COLO668 (cell line): ENCODE data around the gene CINP.
"Not testable (repeated sequence)": the region's sequence is repeated elsewhere in the genome, so short reads cannot be mapped to it uniquely, and the experiment has no call there.

Source experiments
- DNase-seq: peaks from one replicate; lab custom pipeline; 2025; ENCODE audit not compliant: unreplicated experiment; lab: John Stamatoyannopoulos, UW

Gene CINP

DNA sequence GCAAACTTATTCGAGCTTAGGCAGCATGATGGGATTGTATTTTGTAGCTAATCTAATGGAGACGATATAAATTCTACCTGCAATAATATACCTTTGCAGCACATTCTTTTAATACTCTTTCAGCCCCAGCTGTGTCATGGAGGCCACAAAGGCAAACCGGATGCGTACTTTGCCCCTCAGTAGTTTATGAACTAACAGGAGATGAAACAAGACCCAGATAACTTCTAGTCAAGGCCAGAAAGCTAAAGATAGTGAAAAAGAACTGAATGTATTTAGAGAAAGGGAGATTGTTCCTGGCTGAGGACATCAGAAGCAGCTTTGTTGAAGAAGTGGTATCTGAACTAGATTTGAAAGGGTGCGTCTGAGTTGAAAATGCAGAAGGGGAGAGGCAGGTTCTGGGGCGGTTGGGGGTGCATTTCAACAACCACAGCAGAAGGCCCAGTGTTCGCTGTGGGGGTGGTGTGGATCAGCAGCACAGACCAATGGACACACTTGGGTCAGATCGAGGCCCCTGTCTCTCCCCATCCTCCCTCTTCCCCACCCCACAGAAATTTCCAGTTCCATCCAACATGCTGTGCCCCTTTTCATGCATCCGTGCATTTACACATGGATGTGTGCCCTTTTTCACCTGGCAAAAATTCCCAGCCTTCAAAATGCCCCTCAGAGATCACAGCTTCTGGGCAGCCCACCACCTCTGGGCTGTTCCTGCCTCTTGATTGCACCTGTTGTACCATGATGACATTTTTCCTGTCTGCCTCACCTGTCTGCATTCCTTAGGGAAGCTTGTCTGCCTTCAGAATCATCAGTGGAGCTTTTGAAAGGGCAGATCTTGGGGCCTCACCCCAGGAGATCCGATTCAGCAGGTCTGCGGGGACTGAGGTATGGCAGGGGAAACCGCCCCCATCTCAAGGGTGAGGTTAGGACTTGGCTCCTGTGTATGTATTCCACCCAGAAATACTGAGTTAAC lies 41.0 kb downstream of the CINP start:
- DNase-seq = no peak

DNA sequence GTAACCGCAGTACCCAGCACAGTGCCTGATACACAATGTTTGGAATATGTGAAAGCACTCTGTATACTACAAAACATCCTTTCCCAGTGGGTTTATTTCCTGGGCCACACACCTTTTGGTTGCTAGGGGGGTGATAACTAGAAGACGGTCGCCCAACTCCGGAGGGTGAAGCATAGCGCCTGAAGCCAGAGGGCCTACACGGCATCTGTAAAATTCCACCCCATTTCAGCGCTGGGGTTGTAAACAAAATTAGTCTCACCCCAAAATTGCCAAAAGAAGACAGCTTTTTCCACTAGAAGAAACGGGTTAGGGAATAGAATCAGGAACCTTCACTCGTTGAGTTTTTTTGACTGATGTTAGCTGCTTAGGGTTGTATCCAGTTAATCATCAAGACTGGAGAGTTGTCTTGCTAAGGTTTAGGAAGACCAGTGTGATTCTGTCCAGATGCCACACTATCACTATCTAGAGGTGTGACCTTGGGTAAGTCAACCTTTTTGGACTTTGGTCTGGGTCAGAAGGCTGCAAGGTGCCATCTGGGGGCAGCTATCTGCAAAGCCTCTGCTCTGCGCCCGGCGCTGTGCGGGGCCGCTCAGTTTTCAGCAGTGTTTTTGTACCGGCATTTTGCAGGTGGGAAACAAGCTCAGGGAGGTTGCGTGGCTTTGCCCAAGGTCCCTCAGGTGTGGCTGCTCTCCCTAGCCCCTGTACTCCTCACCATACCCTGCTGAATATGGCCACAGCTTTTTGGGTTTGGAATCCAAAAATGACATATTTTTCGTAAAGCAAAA lies 41.8 kb downstream of the CINP start:
- DNase-seq = no peak

DNA sequence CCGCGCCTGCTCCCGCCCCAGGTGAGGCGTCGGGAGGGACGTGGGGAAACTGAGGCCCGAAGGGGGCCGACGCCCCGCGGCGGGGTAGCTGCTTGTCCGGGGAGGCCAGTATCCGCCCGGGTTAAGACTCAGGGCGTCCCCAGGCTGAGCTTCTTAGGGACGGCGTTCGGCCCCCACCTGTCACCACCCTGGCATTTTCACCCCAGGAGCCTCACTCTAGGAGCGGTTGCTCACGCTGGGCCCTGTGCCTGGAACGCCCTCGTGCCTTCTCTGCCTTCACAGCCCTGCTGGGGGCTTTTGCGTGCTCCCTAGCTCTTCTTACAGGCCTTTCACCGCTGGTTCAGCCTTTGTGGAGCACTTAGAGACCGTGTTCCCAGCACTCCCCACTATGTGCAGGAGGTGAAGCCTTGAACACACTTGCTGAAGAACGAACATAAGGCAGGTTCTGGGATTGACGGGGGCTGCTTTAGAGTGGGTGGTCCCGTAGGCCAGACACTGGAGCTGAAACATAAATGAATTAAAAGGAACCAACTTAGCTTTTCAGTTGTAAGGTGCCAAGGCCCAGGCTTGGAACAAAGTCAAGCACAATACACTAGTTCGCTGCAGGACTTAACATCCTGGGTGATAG lies 42.5 kb downstream of the CINP start:
- peak; percentile 36 for DNase-seq

DNA sequence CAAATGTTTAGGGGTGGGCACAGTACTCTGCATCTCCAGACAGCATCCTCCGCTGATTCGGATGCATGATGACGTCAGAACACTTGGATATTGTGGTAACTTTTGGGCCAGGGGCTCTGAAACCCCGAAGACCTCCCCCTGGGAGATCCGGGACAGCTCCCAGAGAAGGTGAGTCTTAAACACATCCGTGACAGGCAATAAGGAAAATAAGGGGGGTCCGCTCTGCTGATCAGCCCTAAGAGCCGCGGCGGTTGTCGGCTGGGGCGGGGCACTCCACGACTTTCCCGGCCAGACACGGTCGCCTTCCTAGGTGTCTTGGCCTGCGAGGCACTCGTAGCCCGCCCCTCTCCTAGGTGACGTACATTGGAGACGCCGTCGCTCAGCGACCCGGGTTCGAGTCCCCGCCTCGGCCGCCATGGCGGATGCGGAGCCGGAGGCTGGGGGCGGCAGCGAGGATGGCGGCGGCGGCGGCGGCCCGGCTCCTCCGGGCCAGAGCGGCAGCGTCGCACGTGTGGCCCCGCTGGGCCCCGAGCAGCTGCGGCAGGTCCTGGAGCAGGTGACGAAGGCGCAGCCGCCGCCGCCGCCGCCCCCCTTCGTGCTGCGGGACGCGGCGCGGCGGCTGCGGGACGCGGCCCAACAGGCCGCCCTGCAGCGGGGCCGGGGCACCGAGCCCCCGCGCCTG lies 43.2 kb downstream of the CINP start, which contains the start of gene ZNF839:
Gene ZNF839, plus strand, starts transcription at position 396 of the 682 bp plus-strand sequence. Its CDS starts 20 bp downstream, at position 416.
- DNase-seq = peak; percentile 92

DNA sequence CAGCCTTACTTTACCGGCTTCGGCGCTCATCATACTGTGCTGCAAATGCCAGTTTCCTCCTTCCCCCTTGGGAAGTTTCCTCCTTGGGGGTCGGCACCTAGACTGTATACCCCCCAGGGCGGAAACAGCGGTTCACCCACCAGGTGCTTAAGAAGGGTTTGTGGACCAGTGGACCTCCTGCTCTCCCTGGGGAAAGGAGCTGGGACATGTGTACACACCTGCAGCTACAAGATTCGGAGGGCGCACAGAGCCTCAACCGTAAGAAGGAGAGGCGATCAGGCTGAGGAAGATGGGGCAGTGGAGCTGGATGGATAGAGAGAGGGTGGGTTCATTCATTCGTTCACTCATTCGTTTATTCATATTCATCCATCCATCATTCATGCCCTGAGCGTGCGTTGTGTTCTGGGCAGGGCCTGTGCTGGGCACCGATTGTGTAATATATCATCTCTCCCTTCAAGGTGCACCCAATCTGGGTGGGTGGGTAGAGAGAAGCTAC lies 43.9 kb downstream of the CINP start:
- DNase-seq = no peak

DNA sequence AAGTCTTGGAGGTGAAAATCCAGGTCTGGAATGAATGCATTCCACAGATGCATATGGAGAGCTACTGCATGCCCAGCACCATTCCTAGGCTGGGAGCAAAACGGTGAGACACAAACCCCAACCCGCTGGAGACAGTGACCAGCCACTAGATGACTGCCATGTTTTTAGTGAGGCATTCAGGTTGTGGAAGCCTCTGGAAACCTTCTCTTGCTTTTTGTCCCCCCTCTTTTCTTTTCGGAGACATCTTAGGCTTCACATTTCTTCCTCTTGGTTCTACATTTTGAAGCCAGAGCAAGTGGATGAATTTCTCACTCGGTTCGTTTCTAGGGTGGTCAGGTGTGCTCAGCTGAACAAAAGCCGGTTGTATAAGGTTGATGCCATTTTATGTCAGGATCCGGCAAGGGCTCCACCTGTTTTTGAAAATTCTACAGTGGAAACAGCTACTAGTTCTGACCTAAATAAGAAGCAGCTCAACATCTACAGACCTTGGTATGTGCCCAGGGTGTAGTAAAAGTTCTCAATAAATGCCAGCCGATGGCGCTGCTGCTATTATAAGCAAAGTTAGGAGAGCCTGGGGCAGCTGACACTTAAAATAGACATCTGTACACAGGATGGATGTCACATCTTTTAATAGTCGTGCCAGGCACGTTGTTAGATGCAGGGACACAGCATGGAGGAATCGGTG lies 45.0 kb downstream of the CINP start:
- peak; percentile 55 for DNase-seq

DNA sequence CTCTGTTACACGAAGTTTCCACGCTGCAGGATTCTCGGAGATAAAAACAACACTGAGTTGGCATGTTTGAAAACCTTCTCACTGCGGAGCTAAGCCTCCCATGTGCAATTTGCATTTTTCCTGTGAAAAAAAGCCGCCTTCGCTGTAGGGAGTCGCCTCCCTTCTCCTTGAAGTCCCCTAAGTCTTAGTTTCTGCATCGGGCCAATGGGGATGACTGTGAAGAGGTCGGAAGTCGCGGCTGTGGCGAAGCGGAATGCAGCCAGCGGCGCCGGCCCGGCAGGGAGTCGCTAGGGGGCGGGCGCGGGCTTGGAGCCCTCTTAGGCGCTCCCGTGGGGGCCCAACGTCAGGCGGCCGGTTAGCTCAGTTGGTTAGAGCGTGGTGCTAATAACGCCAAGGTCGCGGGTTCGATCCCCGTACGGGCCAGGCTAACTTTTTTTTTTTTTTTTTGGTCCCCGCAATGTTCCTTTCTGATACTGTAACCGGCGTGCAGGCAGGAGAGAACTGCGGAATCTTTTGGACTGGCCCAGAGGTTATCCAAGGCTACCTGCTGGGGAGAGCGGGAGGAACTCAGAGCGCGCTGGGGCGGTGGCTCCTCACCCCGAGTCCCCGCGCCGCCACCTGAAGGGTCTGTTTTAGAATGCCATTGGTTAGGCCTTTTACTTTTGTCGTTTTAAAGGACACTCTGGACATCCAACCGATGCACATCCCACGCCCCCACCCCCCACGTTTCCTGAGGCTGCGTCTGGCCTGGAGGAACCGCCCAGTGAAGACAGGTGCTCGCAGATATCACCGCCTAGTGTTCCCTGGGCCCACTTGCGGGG lies 45.7 kb downstream of the CINP start:
- peak; percentile 92 for DNase-seq

DNA sequence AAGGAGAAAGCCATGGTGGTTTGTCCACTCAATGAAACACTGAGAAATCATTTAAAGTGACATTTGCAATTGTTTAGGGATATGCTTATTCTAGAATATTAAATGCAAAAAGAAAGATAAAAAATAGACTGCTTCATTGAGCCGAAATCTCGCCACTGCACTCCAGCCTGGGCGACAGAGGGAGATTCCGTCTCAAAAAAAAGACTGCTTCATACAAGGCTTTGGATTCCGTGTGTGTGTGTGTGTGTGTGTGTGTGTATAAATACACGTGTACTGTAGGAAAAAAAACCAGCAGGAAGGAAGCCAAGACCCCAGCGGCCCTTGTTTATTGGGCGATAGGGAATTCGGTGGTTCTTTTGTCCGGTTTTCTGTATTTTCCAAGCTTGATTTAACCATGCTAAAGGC lies 46.4 kb downstream of the CINP start:
- DNase-seq = peak; percentile 47

DNA sequence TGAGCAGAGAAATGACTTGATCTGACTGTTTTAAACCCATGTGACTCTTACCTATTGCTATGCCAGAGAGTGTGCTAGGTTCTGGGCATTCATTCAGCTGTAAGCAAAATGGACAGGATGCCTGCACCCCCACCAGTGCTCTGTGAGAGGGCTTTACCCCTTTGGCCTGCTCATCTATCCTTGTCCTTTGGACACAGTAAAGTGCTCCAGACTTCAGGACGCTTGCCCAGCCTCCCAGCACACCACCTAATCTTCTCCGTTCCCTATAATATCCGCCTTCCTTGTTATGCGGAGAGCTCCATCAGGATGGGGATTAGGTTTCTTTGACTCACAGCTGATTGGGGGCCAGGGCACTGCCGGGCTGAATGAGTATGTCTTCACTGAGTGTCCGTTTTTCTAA lies 47.6 kb downstream of the CINP start:
- no peak for DNase-seq

DNA sequence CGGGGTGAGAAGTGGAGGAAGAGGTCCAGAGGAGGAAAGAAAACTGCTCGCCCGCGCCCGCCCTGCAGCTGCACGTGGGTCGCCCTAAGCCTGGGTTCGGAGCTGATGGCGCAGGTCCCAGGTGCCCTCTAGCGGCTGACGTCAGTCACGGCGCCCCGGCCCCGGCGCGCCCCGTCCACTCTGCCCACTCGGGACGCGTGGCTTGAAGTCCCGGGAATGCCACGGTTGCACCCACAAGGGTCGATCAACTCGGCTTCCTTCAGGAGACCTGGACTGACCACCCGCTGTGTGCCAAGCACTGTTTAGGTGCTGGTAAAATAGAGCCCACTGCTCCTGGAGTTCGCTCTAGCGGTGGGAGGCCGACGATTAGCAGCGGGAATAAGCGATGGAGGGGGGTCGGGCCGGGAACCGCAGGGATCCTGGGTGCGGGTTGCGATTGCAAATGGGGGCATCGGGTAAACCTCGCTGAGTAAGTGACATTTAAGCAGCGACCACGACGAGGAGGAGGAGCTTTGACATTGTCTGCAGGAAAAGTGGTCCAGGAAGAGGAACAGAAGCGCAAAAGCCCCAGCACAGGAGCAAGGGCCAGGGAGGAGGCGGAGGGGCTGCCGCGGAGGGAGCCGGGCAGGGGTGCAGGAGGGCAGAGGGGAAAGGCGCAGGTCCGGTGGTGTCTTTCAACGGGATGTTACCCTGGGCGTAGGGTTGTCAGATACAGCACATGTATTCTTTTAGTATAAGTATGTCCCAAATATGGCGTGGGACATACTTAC lies 48.3 kb downstream of the CINP start:
- peak; percentile 89 for DNase-seq

DNA sequence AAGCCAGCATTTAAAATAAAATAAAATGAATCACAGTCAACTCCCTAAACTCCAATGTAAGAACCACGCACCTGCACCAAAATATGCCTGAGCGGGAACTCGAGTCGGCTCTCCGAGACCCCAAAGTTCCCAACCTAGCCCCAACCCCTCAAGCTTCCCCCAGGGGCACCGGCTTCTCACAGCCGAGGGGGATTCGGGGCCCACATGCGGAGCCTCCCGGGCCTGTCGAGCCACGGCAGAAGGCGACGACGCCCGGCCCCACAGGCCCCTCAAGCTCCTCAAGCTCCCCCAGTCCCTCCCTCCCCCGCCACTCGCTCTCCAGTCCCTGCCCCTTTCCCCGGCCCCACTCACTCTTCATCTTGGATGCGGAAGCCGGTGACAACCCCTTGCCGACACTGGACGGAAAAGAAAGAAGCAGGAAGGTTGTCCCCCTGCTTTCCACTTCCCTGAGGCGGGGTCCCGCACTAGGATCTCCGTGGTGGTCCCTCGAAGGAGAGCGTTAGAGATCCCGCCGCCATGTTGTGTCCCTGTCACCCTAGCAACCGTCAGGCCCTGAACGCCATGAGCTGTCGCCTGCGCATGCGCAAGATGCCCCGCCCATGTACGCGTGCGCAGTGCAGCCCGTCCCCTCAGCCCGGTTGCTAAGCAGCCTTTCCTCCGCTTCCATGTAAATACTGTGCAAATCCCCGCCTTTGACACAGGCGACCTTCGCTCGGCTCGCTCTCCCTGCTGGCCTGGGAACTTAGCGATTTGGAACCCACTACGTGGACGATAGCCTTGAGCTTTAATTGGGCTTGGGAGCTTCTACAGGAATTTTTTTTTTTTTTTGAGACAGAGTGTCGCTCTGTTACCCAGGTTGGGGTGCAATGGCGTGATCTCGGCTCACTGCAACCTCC lies 57.8 kb downstream of the CINP start, which contains the start of gene MOK:
Gene MOK, minus strand, starts transcription at position 554 of the 896 bp plus-strand sequence. Its CDS starts 196 bp downstream, at position 358.
- DNase-seq = peak; percentile 98

DNA sequence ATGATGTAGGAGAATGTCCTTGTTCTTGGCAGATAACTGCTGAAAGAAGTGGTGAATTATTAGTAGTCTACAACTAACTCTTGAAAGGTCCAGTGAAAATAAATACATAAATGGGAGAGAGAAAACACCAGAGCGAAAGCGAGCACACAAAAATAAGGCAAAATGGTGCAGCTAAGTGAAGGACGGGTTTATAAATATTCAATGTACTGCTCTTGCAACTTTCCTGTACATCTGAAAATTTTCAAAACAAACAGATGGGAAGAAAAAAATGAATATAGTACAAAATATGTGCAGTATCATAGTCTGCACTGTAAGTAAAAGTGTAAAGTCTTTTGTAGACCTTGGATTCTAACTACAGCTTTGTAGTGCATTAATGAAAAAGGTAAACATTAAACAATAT lies 59.0 kb downstream of the CINP start:
- no peak for DNase-seq

DNA sequence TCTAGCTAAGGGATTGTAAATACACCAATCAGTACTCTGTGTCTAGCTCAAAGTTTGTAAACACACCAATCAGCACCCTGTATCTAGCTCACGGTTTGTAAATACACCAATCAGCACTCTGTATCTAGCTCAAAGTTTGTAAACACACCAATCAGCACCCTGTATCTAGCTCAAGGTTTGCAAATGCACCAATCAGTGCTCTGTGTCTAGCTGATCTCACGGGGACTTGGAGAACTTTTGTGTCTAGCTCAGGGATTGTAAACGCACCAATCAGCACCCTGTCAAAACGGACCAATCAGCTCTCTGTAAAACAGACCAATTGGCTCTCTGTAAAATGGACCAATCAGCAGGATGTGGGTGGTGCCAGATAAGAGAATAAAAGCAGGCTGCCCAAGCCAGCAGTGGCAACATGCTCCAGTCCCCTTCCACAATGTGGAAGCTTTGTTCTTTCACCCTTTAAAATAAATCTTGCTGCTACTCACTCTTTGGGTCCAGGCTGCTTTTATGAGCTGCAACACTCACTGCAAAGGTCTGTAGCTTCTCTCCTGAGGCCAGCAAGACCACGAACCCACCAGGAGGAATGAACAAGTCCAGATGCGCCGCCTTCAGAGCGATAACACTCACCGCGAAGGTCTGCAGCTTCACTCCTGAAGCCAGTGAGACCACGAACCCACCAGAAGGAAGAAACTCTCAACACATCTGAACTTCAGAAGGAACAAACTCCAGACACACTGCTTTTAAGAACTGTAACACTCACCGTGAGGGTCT lies 64.2 kb downstream of the CINP start:
- not testable (repeated sequence) for DNase-seq
